ENCODE measurements around the gene HDAC9.

DNA sequence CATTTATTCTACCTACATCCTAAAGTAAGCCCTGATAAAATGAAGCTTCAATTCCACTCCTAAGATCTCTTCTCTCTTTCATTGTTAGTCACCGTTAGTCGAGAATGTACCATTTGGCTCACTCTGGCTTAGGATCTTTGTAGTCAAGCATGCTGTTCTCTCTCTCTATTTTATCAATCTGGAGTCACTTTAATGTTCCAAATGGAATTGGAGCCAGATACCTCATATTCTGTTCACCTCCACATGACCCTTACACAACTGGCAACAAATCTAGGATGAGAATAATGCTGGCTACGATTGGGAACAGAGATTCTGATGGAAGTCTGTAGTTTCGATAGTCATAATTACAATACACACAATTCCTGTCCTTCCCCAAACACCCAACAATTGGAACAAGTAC lies 408.1 kb downstream of the HDAC9 start:
- TF ChIP-seq, protein P1, sequence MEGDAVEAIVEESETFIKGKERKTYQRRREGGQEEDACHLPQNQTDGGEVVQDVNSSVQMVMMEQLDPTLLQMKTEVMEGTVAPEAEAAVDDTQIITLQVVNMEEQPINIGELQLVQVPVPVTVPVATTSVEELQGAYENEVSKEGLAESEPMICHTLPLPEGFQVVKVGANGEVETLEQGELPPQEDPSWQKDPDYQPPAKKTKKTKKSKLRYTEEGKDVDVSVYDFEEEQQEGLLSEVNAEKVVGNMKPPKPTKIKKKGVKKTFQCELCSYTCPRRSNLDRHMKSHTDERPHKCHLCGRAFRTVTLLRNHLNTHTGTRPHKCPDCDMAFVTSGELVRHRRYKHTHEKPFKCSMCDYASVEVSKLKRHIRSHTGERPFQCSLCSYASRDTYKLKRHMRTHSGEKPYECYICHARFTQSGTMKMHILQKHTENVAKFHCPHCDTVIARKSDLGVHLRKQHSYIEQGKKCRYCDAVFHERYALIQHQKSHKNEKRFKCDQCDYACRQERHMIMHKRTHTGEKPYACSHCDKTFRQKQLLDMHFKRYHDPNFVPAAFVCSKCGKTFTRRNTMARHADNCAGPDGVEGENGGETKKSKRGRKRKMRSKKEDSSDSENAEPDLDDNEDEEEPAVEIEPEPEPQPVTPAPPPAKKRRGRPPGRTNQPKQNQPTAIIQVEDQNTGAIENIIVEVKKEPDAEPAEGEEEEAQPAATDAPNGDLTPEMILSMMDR (IDR thresholded peaks at IDR 0.05) = no peak
- TF ChIP-seq, protein P2, sequence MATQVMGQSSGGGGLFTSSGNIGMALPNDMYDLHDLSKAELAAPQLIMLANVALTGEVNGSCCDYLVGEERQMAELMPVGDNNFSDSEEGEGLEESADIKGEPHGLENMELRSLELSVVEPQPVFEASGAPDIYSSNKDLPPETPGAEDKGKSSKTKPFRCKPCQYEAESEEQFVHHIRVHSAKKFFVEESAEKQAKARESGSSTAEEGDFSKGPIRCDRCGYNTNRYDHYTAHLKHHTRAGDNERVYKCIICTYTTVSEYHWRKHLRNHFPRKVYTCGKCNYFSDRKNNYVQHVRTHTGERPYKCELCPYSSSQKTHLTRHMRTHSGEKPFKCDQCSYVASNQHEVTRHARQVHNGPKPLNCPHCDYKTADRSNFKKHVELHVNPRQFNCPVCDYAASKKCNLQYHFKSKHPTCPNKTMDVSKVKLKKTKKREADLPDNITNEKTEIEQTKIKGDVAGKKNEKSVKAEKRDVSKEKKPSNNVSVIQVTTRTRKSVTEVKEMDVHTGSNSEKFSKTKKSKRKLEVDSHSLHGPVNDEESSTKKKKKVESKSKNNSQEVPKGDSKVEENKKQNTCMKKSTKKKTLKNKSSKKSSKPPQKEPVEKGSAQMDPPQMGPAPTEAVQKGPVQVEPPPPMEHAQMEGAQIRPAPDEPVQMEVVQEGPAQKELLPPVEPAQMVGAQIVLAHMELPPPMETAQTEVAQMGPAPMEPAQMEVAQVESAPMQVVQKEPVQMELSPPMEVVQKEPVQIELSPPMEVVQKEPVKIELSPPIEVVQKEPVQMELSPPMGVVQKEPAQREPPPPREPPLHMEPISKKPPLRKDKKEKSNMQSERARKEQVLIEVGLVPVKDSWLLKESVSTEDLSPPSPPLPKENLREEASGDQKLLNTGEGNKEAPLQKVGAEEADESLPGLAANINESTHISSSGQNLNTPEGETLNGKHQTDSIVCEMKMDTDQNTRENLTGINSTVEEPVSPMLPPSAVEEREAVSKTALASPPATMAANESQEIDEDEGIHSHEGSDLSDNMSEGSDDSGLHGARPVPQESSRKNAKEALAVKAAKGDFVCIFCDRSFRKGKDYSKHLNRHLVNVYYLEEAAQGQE (IDR thresholded peaks at IDR 0.05; ENCODE audit: insufficient read depth in 1 of 2, low read depth in 2 of 2, low read length in 1 of 2) = no peak
